HepG2 (cell line): ENCODE measurements around the gene RBM23. TPM values are rescaled to one million over a fixed set of nuclear protein-coding genes. Genes with fewer than 3 reads are reported as not detected.

Experiments
- ARID2 ChIP-seq: sonication (generic); formaldehyde crosslinking; IDR thresholded peaks from 2 replicates; pipeline ENCODE4 v1.8.1; 2022; ENCODE audit warnings: mild to moderate bottlenecking, missing genetic modification reagents, borderline replicate concordance
- ATF3 ChIP-seq: sonication (generic); formaldehyde crosslinking; IDR thresholded peaks from 2 replicates; pipeline ENCODE4 v1.4.0; 2020; ENCODE audit warnings: missing genetic modification reagents
- ATRX ChIP-seq: sonication (generic); formaldehyde crosslinking; IDR thresholded peaks from 2 replicates; pipeline ENCODE4 v1.4.0; 2020; ENCODE audit warnings: missing genetic modification reagents, borderline replicate concordance
- LCORL ChIP-seq, 2 experiments: fragments of 450-650 bp in 1 of 2; sonication (generic) in 1 of 2; formaldehyde crosslinking in 1 of 2; IDR thresholded peaks; 2 replicates each; pipeline versions ENCODE4 v1.5.0 to v1.6.1; 2017 to 2020; ENCODE audit warnings: antibody characterized with exemption in 1 of 2, missing genetic modification reagents in 1 of 2
- MLLT10 ChIP-seq: sonication (generic); formaldehyde crosslinking; IDR thresholded peaks from 2 replicates; pipeline ENCODE4 v1.4.0; 2020; ENCODE audit warnings: missing genetic modification reagents
- NFYB ChIP-seq: sonication (generic); formaldehyde crosslinking; IDR thresholded peaks from 2 replicates; pipeline ENCODE4 v1.4.0; 2020; ENCODE audit warnings: missing genetic modification reagents
- NR2F1 ChIP-seq, 2 experiments: fragments of 450-650 bp in 1 of 2; formaldehyde crosslinking in 1 of 2; IDR thresholded peaks; 2 replicates each; pipeline versions ENCODE4 v1.5.0 to v1.6.1; 2016 to 2020; ENCODE audit warnings: mild to moderate bottlenecking in 1 of 2, missing compliant biosample characterization in 1 of 2, missing genetic modification reagents in 1 of 2, moderate library complexity in 1 of 2
- PAWR ChIP-seq: sonication (generic); formaldehyde crosslinking; IDR thresholded peaks from 2 replicates; pipeline ENCODE4 v1.4.0; 2020; ENCODE audit warnings: missing genetic modification reagents, mild to moderate bottlenecking, borderline replicate concordance
- PHF21A ChIP-seq: sonication (generic); formaldehyde crosslinking; IDR thresholded peaks from 2 replicates; pipeline ENCODE4 v1.5.0; 2020; ENCODE audit warnings: mild to moderate bottlenecking, missing genetic modification reagents
- RARA ChIP-seq: IDR thresholded peaks from 2 replicates; pipeline ENCODE4 v1.6.1; 2016; ENCODE audit warnings: missing genetic modification reagents, missing compliant biosample characterization
- SIN3A ChIP-seq: IDR thresholded peaks from 2 replicates; pipeline ENCODE4 v1.6.1; 2011; ENCODE audit warnings: low read depth, mild to moderate bottlenecking, control low read depth, low read length, borderline replicate concordance
- ZBTB40 ChIP-seq, 2 experiments: fragments of 450-650 bp in 1 of 2; sonication (generic) in 1 of 2; formaldehyde crosslinking in 1 of 2; IDR thresholded peaks; 2 replicates each; pipeline versions ENCODE4 v1.6.1 to v1.8.0; 2016 to 2022; ENCODE audit warnings: antibody characterized with exemption in 1 of 2, mild to moderate bottlenecking in 1 of 2, missing genetic modification reagents in 1 of 2
- ZC3H13 ChIP-seq: sonication (generic); formaldehyde crosslinking; IDR thresholded peaks from 2 replicates; pipeline ENCODE4 v1.8.1; 2023; ENCODE audit warnings: mild to moderate bottlenecking, missing genetic modification reagents, moderate library complexity
- ZNF335 ChIP-seq: sonication (generic); formaldehyde crosslinking; IDR thresholded peaks from 2 replicates; pipeline ENCODE4 v1.4.0; 2020; ENCODE audit warnings: missing genetic modification reagents
- ZNF382 ChIP-seq: sonication (generic); formaldehyde crosslinking; IDR thresholded peaks from 2 replicates; pipeline ENCODE4 v1.5.0; 2020; ENCODE audit warnings: missing genetic modification reagents, mild to moderate bottlenecking, borderline replicate concordance
- ZNF510 ChIP-seq: sonication (generic); formaldehyde crosslinking; IDR thresholded peaks from 2 replicates; pipeline ENCODE4 v1.4.0; 2020; ENCODE audit warnings: low read depth, mild to moderate bottlenecking, missing genetic modification reagents
- ZNF780A ChIP-seq: sonication (generic); formaldehyde crosslinking; IDR thresholded peaks from 2 replicates; pipeline ENCODE4 v1.8.0; 2022; ENCODE audit warnings: mild to moderate bottlenecking, missing genetic modification reagents, moderate library complexity
- ZNF782 ChIP-seq: sonication (generic); formaldehyde crosslinking; IDR thresholded peaks from 2 replicates; pipeline ENCODE4 v1.4.0; 2020; ENCODE audit warnings: missing genetic modification reagents, mild to moderate bottlenecking, borderline replicate concordance
- ZSCAN21 ChIP-seq: sonication (generic); formaldehyde crosslinking; IDR thresholded peaks from 2 replicates; pipeline ENCODE4 v1.8.0; 2022; ENCODE audit warnings: mild to moderate bottlenecking, missing genetic modification reagents, moderate library complexity, borderline replicate concordance
- polyA plus RNA-seq, 8 experiments: library from polyadenylated mRNA; depleted of rRNA in 3 of 8; stranded (reverse) in 7 of 8; unstranded in 1 of 8; fragments of >200 nt; fragmentation: Illumina TruSeq in 4 of 8; extraction: Trizol in 4 of 8; gene quantifications; 2 replicates each; pipeline versions ENCODE4 v1.2.1 to v1.2.3, GENCODE V29; 2011 to 2016; ENCODE audit warnings: low read depth in 4 of 8, missing spikeins in 1 of 8, mixed read lengths in 1 of 8; ENCODE audit not compliant: insufficient read depth in 1 of 8
- total RNA-seq, 5 experiments: library from RNA; depleted of rRNA; stranded (reverse); fragments of >200 nt; fragmentation: Illumina TruSeq; extraction: Trizol; gene quantifications; 2 replicates each; pipeline ENCODE4 v1.2.3, GENCODE V29; 2016; ENCODE audit warnings: low read depth in 1 of 5

RBM23 gene
- total and polyA plus RNA-seq, 2 of the 13 experiments (the other 11 are each of a cell fraction or from before 2014, with no cell fraction given): 1.5 to 2.1 TPM

- TF ChIP-seq ZBTB40 (IDR thresholded peaks at IDR 0.05) (no peak), ZBTB40 (CRISPR knock-in tag; IDR thresholded peaks at IDR 0.05) (no peak), ATRX (CRISPR knock-in tag) (no peak), ZC3H13 (CRISPR knock-in tag) (no peak), PHF21A (CRISPR knock-in tag) (no peak), ARID2 (CRISPR knock-in tag) (no peak), NR2F1 (CRISPR knock-in tag; IDR thresholded peaks at IDR 0.05) (no peak), ZNF782 (CRISPR knock-in tag) (0 out of 2 replicates have a peak, but pooled peaks have one; percentile 24), ZNF780A (CRISPR knock-in tag) (no peak), ZNF335 (CRISPR knock-in tag) (0 out of 2 replicates have a peak, but pooled peaks have one; percentile 19), ATF3 (CRISPR knock-in tag) (no peak), LCORL (IDR thresholded peaks at IDR 0.05) (no peak), LCORL (CRISPR knock-in tag; IDR thresholded peaks at IDR 0.05) (peak; percentile 34; the same call in 1 of the 2 replicates), NFYB (CRISPR knock-in tag) (no peak), ZNF382 (CRISPR knock-in tag) (no peak), PAWR (CRISPR knock-in tag) (no peak), SIN3A (no peak), RARA (no peak), ZSCAN21 (no peak), ZNF510 (CRISPR knock-in tag) (no peak), MLLT10 (CRISPR knock-in tag) (no peak)
Observed at GRCh38 chr14:22900081-22900799, 18.7 kb downstream of the RBM23 start (continued).
